ENCODE data around the gene PNPLA6. TPM values are rescaled to one million over a fixed set of nuclear protein-coding genes. Genes with fewer than 3 reads are reported as not detected.

The PNPLA6 gene
- total and polyA plus RNA-seq, 2 of the 13 experiments (the other 11 are each of a cell fraction or from before 2014, with no cell fraction given): 24.9 to 28.2 TPM

GRCh38 chr19:7600721-7601120 lies 65.2 kb downstream of the PNPLA6 start:
- peaks cover 18% of the 10 kb centered on the region for H3K4me1 ChIP-seq (ENCODE audit: insufficient read depth, low read length)
- TF ChIP-seq THAP11 (CRISPR knock-in tag; IDR thresholded peaks at IDR 0.05) (no peak), RXRA (CRISPR knock-in tag; IDR thresholded peaks at IDR 0.05) (no peak), PAF1 (CRISPR knock-in tag; IDR thresholded peaks at IDR 0.05) (no peak), ZBTB1 (CRISPR knock-in tag; IDR thresholded peaks at IDR 0.05; ENCODE audit: borderline replicate concordance) (no peak), ZNF430 (CRISPR knock-in tag; IDR thresholded peaks at IDR 0.05) (no peak), ZBTB7B (CRISPR knock-in tag; IDR thresholded peaks at IDR 0.05) (no peak), ZNF780A (CRISPR knock-in tag; IDR thresholded peaks at IDR 0.05) (no peak), ZNF18 (CRISPR knock-in tag; IDR thresholded peaks at IDR 0.05; ENCODE audit: insufficient replicate concordance) (no peak), SMARCE1 (IDR thresholded peaks at IDR 0.05; ENCODE audit: borderline replicate concordance) (no peak)
- no peak overlapping the region for H3K9ac ChIP-seq (ENCODE audit: insufficient read depth, low read depth, low read length)
- no peaks in the 10 kb centered on the region for H3K27me3 ChIP-seq (ENCODE audit: control insufficient read depth in 1 of 2, insufficient read depth in 2 of 2, low read length in 2 of 2)
- H2AFZ ChIP-seq (ENCODE audit: low read length): no peak overlapping the region
- DNase-seq (ENCODE audit: low spot score) (no peak), ATAC-seq (no peak), FAIRE-seq (no peak)
- BruUV-seq (replicated peaks): no TSS peak
- H3K9me3 ChIP-seq (ENCODE audit: low read length): no peaks in the 10 kb centered on the region
- H3K4me3 ChIP-seq (replicated peaks in 1 of 3; ENCODE audit: insufficient read depth in 1 of 3, low read depth in 2 of 3, low read length in 3 of 3): no peak overlapping the region
- in situ Hi-C loops (cut with HindIII; ENCODE audit: extremely low pct_ligation_motif_present, low pct_unique_long_range_greater_than_20kb) (no loop called here), intact Hi-C loops (cut with micrococcal nuclease; ENCODE audit: unreplicated experiment) (no loop called here)
- CTCF ChIA-PET (ENCODE audit: low intra/inter-chr PET ratio, low total read pairs): no interaction called here
- H3K36me3 ChIP-seq (replicated peaks in 1 of 2; ENCODE audit: control insufficient read depth in 1 of 2, insufficient read depth in 2 of 2, low read length in 2 of 2): peaks cover 12 to 26% of the 10 kb centered on the region in 2 experiments; a peak in 4 of 5 replicates
- no peak overlapping the region for H3K4me2 ChIP-seq (ENCODE audit: low read depth, low read length)
- H4K20me1 ChIP-seq (ENCODE audit: insufficient read depth, low read length): peaks cover 59% of the 10 kb centered on the region
- no peak overlapping the region for H3K27ac ChIP-seq (ENCODE audit: extremely low read length, insufficient read depth, low read length)
- POLR2A ChIA-PET: no interaction called here
- peaks cover 65% of the 10 kb centered on the region for H3K79me2 ChIP-seq (ENCODE audit: insufficient read depth, low read length)

Data from HepG2 (cell line).